ENCODE measurements around the gene BICD2. TPM values are rescaled to one million over a fixed set of nuclear protein-coding genes. Genes with fewer than 3 reads are reported as not detected.

The BICD2 gene
- total and polyA plus RNA-seq, 10 of the 15 experiments (the other 5 are each of a cell fraction or from before 2014, with no cell fraction given) = 5.3 to 25.5 (median 14.4) TPM

DNA sequence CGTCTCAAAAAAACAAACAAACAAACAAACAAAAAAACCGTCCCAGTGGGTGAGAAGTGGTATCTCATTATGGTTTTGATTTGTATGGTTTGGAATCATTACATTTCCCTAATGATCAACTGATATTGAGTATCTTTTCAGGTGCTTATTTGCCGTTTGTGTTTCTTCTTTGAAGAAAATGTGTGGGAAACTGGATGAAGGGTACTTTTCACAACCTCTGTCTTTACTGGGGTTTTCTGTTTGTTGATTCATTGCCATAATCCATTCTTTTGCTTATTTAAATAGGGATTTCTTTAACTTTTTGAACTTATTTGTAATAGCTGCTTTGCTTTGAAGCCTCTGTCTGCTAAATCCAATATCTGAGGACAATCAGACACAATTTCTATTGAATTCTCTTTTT, 9.2 kb upstream of the BICD2 start:
- Histone ChIP-seq H4K20me1 (ENCODE audit: control insufficient read depth, insufficient read depth) (no peaks in the 10 kb centered on the region), H3K9ac (ENCODE audit: control insufficient read depth, insufficient read depth, low read length) (no peak overlapping the region), H3K79me2 (ENCODE audit: control insufficient read depth, insufficient read depth, low read length) (no peaks in the 10 kb centered on the region), H3K4me1 (ENCODE audit: control insufficient read depth, insufficient read depth, low read length) (peaks cover 8% of the 10 kb centered on the region), H3K27ac (ENCODE audit: control insufficient read depth, insufficient read depth) (no peak overlapping the region), H3K9me3 (replicated peaks; ENCODE audit: control insufficient read depth, insufficient read depth, low read length) (peaks cover under 1% of the 10 kb centered on the region; the same call in 1 of the 3 replicates), H3K27me3 (replicated peaks in 1 of 2; ENCODE audit: control insufficient read depth in 2 of 2, insufficient read depth in 2 of 2, low read length in 1 of 2) (no peaks in the 10 kb centered on the region; a peak in 1 of 4 replicates), H3K36me3 (ENCODE audit: control insufficient read depth in 2 of 2, insufficient read depth in 2 of 2, low read length in 1 of 2) (no peaks in the 10 kb centered on the region), H2AFZ (ENCODE audit: control insufficient read depth, low read depth, low read length) (no peak overlapping the region), H3K4me2 (ENCODE audit: control insufficient read depth, insufficient read depth) (no peak overlapping the region), H3K4me3 (no peak overlapping the region)
- POLR2A ChIA-PET = no interaction called here
- WGBS (ENCODE audit: insufficient coverage, insufficient replicate concordance, low lambda C conversion rate, missing lambda C conversion rate) = 72% methylated on average over 3 of the region's 3 CpGs
- no peak for ATAC-seq
- DNase-seq (ENCODE audit: low read depth, low spot score) = no peak
- TF ChIP-seq, protein P1, sequence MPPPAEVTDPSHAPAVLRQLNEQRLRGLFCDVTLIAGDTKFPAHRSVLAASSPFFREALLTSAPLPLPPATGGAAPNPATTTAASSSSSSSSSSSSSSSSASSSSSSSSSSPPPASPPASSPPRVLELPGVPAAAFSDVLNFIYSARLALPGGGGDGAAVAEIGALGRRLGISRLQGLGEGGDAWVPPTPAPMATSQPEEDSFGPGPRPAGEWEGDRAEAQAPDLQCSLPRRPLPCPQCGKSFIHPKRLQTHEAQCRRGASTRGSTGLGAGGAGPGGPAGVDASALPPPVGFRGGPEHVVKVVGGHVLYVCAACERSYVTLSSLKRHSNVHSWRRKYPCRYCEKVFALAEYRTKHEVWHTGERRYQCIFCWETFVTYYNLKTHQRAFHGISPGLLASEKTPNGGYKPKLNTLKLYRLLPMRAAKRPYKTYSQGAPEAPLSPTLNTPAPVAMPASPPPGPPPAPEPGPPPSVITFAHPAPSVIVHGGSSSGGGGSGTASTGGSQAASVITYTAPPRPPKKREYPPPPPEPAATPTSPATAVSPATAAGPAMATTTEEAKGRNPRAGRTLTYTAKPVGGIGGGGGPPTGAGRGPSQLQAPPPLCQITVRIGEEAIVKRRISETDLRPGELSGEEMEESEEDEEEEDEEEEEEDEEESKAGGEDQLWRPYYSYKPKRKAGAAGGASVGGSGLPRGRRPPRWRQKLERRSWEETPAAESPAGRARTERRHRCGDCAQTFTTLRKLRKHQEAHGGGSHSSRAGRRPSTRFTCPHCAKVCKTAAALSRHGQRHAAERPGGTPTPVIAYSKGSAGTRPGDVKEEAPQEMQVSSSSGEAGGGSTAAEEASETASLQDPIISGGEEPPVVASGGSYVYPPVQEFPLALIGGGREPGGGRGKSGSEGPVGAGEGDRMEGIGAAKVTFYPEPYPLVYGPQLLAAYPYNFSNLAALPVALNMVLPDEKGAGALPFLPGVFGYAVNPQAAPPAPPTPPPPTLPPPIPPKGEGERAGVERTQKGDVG (CRISPR knock-in tag; IDR thresholded peaks at IDR 0.05) = no peak
- TF ChIP-seq GABPA (IDR thresholded peaks at IDR 0.05; ENCODE audit: low read depth) (no peak), FOS (IDR thresholded peaks at IDR 0.05; ENCODE audit: borderline replicate concordance, extremely low read depth, insufficient read length) (no peak), SREBF1 (IDR thresholded peaks at IDR 0.05; ENCODE audit: low read length) (no peak), CEBPB (IDR thresholded peaks at IDR 0.05; ENCODE audit: borderline replicate concordance in 1 of 2, low read depth in 2 of 2, low read length in 2 of 2) (no peak), EP300 (IDR thresholded peaks at IDR 0.05; ENCODE audit: borderline replicate concordance in 1 of 2, control insufficient read depth in 1 of 2, low read depth in 2 of 2, low read length in 2 of 2) (no peak), HCFC1 (IDR thresholded peaks at IDR 0.05; ENCODE audit: low read length) (no peak)
- FAIRE-seq = no peak
- in situ Hi-C loops (cut with MboI) (no loop called here), intact Hi-C loops (cut with micrococcal nuclease; ENCODE audit: unreplicated experiment) (no loop called here)
- no TSS peak for BruUV-seq (replicated peaks)
- RAD21 ChIA-PET (ENCODE audit: unreplicated experiment) = no interaction called here
- CTCF ChIA-PET = interaction anchor here (1.0 to 1.2 kb wide), 2 partner anchors 9 to 17 kb away, joined by 3 to 4 read pairs; no protein-coding TSS in a partner anchor
- SMC1A ChIA-PET (ENCODE audit: uncharacterized antibody, unreplicated experiment) = no interaction called here
